Calu3 (cell line): ENCODE results near the gene GDPD5. TPM values are rescaled to one million over a fixed set of nuclear protein-coding genes. Genes with fewer than 3 reads are reported as not detected.

ENCODE experiments used
- BruUV-seq: library from RNA; stranded (reverse); fragments of 400-500 nt; replicated peaks from 2 replicates; lab custom pipeline; 2021; lab: Mats Ljungman, UMichigan
- CTCF ChIA-PET: fragments of 300-600 bp; sonication (Branson Sonifier 250); formaldehyde crosslinking; loops from one replicate; lab custom pipeline; 2022; ENCODE audit warnings: antibody characterized with exemption; lab: Charles Lee
- DNase-seq: peaks from one replicate; pipeline ENCODE4 v3.0.0; 2022
- H3K27ac Mint-ChIP-seq: one replicate; pipeline ENCODE4 v1.8.0; 2022; ENCODE audit warnings: mixed read lengths; ENCODE audit not compliant: unreplicated experiment
- H3K27me3 Mint-ChIP-seq: one replicate; pipeline ENCODE4 v1.8.0; 2022; ENCODE audit warnings: mixed read lengths; ENCODE audit not compliant: unreplicated experiment
- H3K36me3 Mint-ChIP-seq: one replicate; pipeline ENCODE4 v1.8.0; 2022; ENCODE audit warnings: mild to moderate bottlenecking, moderate library complexity, mixed read lengths; ENCODE audit not compliant: insufficient read depth, unreplicated experiment
- H3K4me1 Mint-ChIP-seq: one replicate; pipeline ENCODE4 v1.8.0; 2022; ENCODE audit warnings: mild to moderate bottlenecking, low read depth, mixed read lengths; ENCODE audit not compliant: unreplicated experiment
- H3K4me3 Mint-ChIP-seq: one replicate; pipeline ENCODE4 v1.8.0; 2022; ENCODE audit warnings: mild to moderate bottlenecking, low read depth, moderate library complexity, mixed read lengths; ENCODE audit not compliant: unreplicated experiment
- H3K9me3 Mint-ChIP-seq: one replicate; pipeline ENCODE4 v1.8.0; 2022; ENCODE audit warnings: low read depth, mixed read lengths; ENCODE audit not compliant: unreplicated experiment
- CTCF ChIP-seq: fragments of 200-600 bp; IDR thresholded peaks from one replicate; pipeline ENCODE4 v1.8.0; 2022; ENCODE audit warnings: antibody characterized with exemption; ENCODE audit not compliant: unreplicated experiment
- intact Hi-C: fragments of 100-400 bp; cut with micrococcal nuclease; formaldehyde crosslinking; loops from one replicate; pipeline ENCODE4 v1.10.0; 2022; ENCODE audit not compliant: unreplicated experiment
- total RNA-seq: library from RNA; stranded (reverse); gene quantifications from 2 replicates; pipeline ENCODE4 v1.2.3, GENCODE V29; 2022

GDPD5 gene
- total RNA-seq, 1 experiment from 2014 or later: 7.0 TPM

DNA sequence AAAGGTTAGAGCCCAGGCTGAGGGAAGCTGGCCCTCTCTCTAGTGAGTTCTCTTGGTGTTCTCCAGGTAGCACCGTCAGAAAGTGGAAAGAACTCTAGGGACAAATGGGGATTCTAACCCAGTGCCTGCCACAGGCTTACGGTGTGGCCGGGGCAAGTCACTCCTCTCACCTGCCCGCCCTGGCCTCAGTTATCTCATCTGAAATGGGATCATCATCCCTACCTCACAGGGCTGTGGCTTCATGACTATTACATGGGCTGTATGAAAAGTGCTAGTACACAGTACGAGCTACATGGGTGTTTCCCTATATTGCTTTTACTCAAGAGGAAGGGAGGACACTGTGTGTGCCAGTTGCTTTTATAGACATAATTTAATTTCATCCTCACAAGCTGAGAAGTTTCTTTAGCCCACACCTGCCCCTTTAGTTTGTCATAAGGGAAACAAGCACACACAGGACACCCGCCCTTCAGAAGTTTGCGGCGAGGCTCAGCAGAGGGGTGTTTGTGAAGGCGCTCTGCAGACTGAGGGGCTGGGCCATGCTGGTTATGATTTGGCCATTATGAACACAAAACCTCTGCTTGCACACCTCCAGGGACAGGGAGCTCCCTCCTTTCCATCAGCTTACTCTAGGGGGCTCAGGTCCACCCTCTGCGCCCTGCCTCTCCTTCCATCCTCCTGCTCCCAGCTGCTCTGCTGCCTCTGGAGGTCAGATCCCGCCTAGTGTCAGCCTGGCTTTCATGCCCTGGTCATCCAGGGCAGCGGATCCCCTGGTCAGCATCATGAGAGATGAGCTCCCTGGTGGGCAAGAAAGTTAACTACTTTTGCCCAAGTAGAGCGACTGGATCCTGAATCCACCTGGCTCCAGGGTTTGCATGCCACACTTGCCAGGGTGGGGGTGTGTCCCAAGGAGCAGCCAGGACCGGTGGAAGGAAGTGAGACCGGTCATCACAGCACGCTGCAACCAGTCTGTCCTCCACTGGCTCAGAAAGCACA is 93.9 kb downstream of the GDPD5 start:
- DNase-seq: no peak
- CTCF ChIA-PET: no interaction called here
- Mint-ChIP-seq H3K27ac (no peak overlapping the region), H3K9me3 (no peaks in the 10 kb centered on the region), H3K36me3 (peaks cover 20% of the 10 kb centered on the region), H3K4me1 (peaks cover 11% of the 10 kb centered on the region), H3K4me3 (peak overlapping the region; percentile 53), H3K27me3 (peaks cover 66% of the 10 kb centered on the region)
- TF ChIP-seq CTCF: no peak
- intact Hi-C loops: no loop called here
- BruUV-seq: no TSS peak

DNA sequence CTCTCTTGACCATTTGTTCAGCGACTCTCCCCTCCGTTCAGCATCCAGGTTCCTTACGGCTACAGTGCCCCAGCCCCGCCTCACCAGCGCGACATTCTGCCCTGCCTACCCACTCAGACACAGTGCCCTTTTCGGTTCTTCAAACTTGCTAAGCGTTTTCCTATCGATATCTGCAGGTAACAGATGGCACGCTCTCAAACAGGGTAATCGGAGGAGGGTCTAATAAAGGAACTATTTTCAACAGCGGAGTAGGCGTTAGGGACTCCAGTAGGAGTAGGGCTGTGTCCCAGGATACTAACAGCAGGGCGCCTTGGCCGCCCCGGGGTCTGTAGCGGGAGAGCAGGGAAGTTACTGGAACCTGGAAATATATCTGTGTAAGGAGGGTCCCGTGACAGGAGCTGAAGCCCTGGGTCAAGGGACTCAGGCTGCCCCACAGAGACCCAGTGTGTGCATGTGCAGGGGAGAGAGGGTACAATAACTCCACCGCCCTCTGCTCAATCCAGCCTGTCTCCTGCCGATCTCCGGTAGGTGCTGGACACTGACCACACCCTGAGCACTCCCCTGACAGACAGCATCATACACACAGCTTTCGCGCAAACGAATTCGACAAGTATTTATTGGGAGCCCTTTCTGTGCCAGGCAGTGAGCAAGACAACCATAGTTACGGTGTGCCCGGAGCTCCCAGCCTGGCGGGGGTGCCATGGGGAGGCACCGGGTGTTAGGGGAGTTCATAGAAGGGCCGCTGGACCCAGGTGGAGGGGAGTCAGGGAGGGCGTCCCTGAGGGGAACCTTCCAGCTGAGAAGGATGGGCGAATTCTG is 94.8 kb downstream of the GDPD5 start:
- TF ChIP-seq CTCF: no peak
- BruUV-seq: no TSS peak
- Mint-ChIP-seq H3K27ac (no peak overlapping the region), H3K9me3 (no peaks in the 10 kb centered on the region), H3K4me3 (peak overlapping the region; percentile 53), H3K4me1 (peaks cover 11% of the 10 kb centered on the region), H3K27me3 (peaks cover 61% of the 10 kb centered on the region), H3K36me3 (peaks cover 20% of the 10 kb centered on the region)
- CTCF ChIA-PET: no interaction called here
- DNase-seq: no peak
- intact Hi-C loops: no loop called here

DNA sequence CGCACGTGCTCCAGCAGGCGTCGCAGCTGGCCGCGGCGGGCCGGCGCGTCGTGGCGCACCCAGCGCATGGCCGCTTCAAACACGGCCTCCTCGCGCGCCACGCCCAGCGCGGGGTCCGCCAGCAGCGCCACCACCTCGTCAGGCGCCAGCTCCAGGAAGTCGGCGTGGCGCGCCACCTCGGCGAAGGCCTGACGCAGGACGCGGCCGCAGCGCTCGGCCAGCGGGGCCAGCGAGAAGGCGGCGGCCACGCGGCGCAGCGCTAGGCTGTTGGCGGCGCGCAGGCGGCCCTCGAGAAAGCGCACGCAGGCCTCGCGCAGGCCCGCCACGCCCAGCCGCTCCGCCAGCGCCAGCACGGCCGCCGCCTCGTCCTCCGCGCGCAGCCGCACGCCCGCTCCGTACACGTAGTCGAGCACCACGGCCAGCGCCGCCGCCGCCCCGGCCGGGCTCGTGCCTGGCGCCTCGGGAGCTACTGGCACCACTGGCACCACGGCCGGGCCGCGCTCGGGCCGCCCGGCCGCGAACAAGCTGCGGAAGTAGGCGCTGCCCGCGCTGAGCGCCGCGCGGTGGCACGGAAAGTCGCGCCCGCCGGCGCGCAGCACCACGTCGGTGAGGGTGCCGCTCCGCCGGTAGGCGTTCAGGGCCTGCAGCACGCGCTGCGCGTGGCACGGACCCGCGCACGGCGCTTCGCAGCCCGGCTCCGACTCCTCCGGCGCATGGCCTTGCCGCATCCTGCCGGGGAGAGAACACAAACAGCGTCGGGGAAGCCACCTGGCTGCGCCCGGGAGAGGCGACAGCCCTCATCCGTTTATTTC is 95.6 kb downstream of the GDPD5 start:
- peak; percentile 66 for DNase-seq
- no peak for TF ChIP-seq CTCF
- BruUV-seq: no TSS peak
- H3K36me3 Mint-ChIP-seq: peaks cover 20% of the 10 kb centered on the region
- intact Hi-C loops: no loop called here
- CTCF ChIA-PET: no interaction called here
- H3K4me1 Mint-ChIP-seq: peaks cover 11% of the 10 kb centered on the region
- peaks cover 54% of the 10 kb centered on the region for H3K27me3 Mint-ChIP-seq
- H3K4me3 Mint-ChIP-seq: peak overlapping the region; percentile 53
- H3K9me3 Mint-ChIP-seq: no peaks in the 10 kb centered on the region
- H3K27ac Mint-ChIP-seq: no peak overlapping the region

DNA sequence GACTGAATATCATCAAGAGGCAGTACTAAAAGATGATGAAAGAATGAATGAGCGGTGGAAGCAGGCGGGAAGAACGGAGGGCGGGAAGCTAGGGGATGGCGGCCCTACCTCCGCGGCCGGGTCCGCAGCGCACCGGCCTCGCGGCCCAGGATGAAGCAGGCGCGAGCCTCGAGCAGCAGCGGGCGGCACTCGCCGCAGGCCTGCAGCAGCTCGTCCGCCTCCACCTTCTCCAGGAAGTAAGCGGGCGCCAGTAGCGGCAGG is 96.2 kb downstream of the GDPD5 start:
- Mint-ChIP-seq H3K9me3 (no peaks in the 10 kb centered on the region), H3K36me3 (peaks cover 20% of the 10 kb centered on the region), H3K4me3 (peak overlapping the region; percentile 53), H3K27ac (no peak overlapping the region), H3K27me3 (peaks cover 54% of the 10 kb centered on the region), H3K4me1 (peaks cover 11% of the 10 kb centered on the region)
- TF ChIP-seq CTCF: no peak
- DNase-seq: no peak
- BruUV-seq: no TSS peak
- CTCF ChIA-PET: no interaction called here
- intact Hi-C loops: no loop called here
